Mucosa of stomach (tissue), 1 donor: Measurements from ENCODE around the gene ASB7.

Experiments used
- H3K27me3 ChIP-seq: one replicate; pipeline ENCODE4 v1.7.0; 2013; ENCODE audit warnings: mild to moderate bottlenecking, low read length; ENCODE audit not compliant: control insufficient read depth, insufficient read depth
- H3K36me3 ChIP-seq: one replicate; pipeline ENCODE4 v1.7.0; 2013; ENCODE audit warnings: low read length; ENCODE audit not compliant: control insufficient read depth, insufficient read depth
- H3K4me1 ChIP-seq: one replicate; pipeline ENCODE4 v1.7.0; 2013; ENCODE audit warnings: mild to moderate bottlenecking, low read length; ENCODE audit not compliant: control insufficient read depth, insufficient read depth
- H3K4me3 ChIP-seq: one replicate; pipeline ENCODE4 v1.7.0; 2013; ENCODE audit warnings: low read length
- H3K9ac ChIP-seq: one replicate; pipeline ENCODE4 v1.7.0; 2013; ENCODE audit warnings: mild to moderate bottlenecking, low read length, moderate library complexity
- H3K9me3 ChIP-seq: one replicate; pipeline ENCODE4 v1.7.0; 2013; ENCODE audit warnings: mild to moderate bottlenecking, low read length, moderate library complexity; ENCODE audit not compliant: control insufficient read depth
- donor health status: Pancreatic carcinoma.

The ASB7 gene

DNA sequence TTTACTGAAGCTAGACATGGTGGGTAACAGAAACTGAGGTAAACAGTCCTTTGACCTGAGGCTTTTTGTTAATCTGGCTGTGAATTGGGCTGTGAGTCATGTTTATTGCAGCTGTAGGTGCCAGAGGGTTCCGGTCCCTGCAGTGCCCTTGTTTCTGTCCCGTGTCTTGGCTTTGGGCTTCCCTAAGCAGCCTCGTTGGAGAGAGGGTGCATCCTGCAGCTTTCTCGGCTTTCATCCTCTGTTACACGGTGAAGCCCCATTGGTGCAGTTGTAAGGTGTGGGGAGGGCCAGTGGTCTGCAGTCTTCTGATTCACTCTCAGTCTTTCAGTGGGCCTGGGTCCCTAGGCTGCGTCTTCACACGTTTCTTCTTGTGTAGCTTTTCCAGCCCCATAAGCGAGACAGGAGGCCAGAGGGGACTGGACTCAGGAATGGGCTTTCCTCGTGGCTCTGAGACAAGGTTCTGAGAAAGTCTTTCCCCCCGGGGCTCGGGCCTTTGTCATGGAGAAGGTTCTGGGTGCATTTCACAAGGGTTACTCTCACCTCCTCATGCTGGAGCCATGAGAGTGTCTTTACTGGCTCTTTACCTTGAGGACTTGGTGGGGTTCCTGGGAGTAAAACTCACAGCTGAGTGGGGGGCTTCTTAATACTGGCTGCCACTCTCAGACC lies 33.1 kb downstream of the ASB7 start:
- H3K9me3 ChIP-seq: no peaks in the 10 kb centered on the region
- no peak overlapping the region for H3K4me3 ChIP-seq
- no peak overlapping the region for H3K9ac ChIP-seq
- no peaks in the 10 kb centered on the region for H3K36me3 ChIP-seq
- H3K27me3 ChIP-seq: no peaks in the 10 kb centered on the region
- peaks cover 3% of the 10 kb centered on the region for H3K4me1 ChIP-seq

- H3K36me3 ChIP-seq: no peaks in the 10 kb centered on the region
- peaks cover 3% of the 10 kb centered on the region for H3K4me1 ChIP-seq
- no peaks in the 10 kb centered on the region for H3K27me3 ChIP-seq
- no peak overlapping the region for H3K9ac ChIP-seq
- H3K9me3 ChIP-seq: no peaks in the 10 kb centered on the region
- H3K4me3 ChIP-seq: no peak overlapping the region
Measured at GRCh38 chr15:100638177-100638730, 35.9 kb downstream of the ASB7 start.

GRCh38 chr15:100642213-100642949 lies 40.0 kb downstream of the ASB7 start:
- Histone ChIP-seq H3K4me1 (no peaks in the 10 kb centered on the region), H3K27me3 (no peaks in the 10 kb centered on the region), H3K4me3 (no peak overlapping the region), H3K9ac (no peak overlapping the region), H3K9me3 (no peaks in the 10 kb centered on the region), H3K36me3 (no peaks in the 10 kb centered on the region)

GRCh38 chr15:100642950-100643338 lies 40.6 kb downstream of the ASB7 start:
- H3K4me3 ChIP-seq: no peak overlapping the region
- no peaks in the 10 kb centered on the region for H3K27me3 ChIP-seq
- no peak overlapping the region for H3K9ac ChIP-seq
- no peaks in the 10 kb centered on the region for H3K4me1 ChIP-seq
- no peaks in the 10 kb centered on the region for H3K9me3 ChIP-seq
- H3K36me3 ChIP-seq: no peaks in the 10 kb centered on the region

DNA sequence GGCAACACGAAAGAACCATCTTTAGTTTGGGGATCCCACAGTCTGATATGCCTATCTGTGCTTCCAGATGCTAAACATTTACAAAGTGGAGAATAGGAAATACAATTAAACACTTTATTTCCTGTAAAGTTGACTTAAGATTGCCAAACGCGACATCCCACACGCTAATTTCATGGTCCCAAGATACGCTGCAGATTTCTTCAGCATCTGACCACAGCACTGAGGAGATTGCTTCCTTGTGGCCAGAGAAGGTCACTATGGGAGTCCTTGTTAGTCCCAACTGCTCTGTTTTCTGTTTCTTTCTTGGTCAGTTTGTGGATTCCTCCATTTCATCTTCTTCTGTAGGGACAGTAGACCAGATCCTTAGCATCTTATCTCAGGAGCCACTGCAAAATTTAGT lies 43.3 kb downstream of the ASB7 start:
- Histone ChIP-seq H3K36me3 (no peaks in the 10 kb centered on the region), H3K9ac (no peak overlapping the region), H3K9me3 (no peaks in the 10 kb centered on the region), H3K4me1 (no peaks in the 10 kb centered on the region), H3K27me3 (no peaks in the 10 kb centered on the region), H3K4me3 (no peak overlapping the region)

DNA sequence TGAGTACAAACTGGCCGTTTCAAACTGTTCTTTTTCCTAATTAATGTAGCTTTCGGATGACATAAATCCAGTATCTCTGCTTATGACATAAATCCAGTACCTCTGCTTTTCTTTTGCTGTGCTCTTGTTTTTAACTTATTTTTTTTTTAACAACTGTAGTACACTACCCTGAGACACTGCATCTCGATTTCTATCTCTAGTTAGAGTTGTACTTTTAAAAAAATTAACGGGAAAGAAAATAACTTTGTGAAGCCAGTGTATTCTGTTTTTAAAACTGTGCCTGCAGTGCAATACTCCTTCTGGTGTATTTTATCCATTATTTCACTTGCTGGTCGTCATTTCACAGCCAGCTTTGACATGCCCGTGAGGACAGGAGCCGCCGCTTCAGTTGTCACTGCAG lies 46.6 kb downstream of the ASB7 start:
- no peak overlapping the region for H3K4me3 ChIP-seq
- H3K36me3 ChIP-seq: no peaks in the 10 kb centered on the region
- H3K4me1 ChIP-seq: no peaks in the 10 kb centered on the region
- H3K9me3 ChIP-seq: no peaks in the 10 kb centered on the region
- H3K9ac ChIP-seq: no peak overlapping the region
- no peaks in the 10 kb centered on the region for H3K27me3 ChIP-seq

- Histone ChIP-seq H3K4me3 (no peak overlapping the region), H3K36me3 (no peaks in the 10 kb centered on the region), H3K4me1 (no peaks in the 10 kb centered on the region), H3K9ac (no peak overlapping the region), H3K27me3 (no peaks in the 10 kb centered on the region), H3K9me3 (no peaks in the 10 kb centered on the region)
Measured at GRCh38 chr15:100650685-100651084, 48.3 kb downstream of the ASB7 start.

- Histone ChIP-seq H3K9me3 (no peaks in the 10 kb centered on the region), H3K4me3 (no peak overlapping the region), H3K9ac (no peak overlapping the region), H3K36me3 (no peaks in the 10 kb centered on the region), H3K27me3 (no peaks in the 10 kb centered on the region), H3K4me1 (no peaks in the 10 kb centered on the region)
Measured at GRCh38 chr15:100651253-100651652, 48.9 kb downstream of the ASB7 start.

- H3K4me1 ChIP-seq: no peaks in the 10 kb centered on the region
Measured at GRCh38 chr15:100652116-100652515, 49.7 kb downstream of the ASB7 start.

GRCh38 chr15:100653608-100654007 lies 51.2 kb downstream of the ASB7 start:
- H3K9ac ChIP-seq: no peak overlapping the region
- no peak overlapping the region for H3K4me3 ChIP-seq
- no peaks in the 10 kb centered on the region for H3K9me3 ChIP-seq
- no peaks in the 10 kb centered on the region for H3K36me3 ChIP-seq
- H3K27me3 ChIP-seq: no peaks in the 10 kb centered on the region
- no peaks in the 10 kb centered on the region for H3K4me1 ChIP-seq

More at GRCh38 chr15:100652116-100652515, 49.7 kb downstream of the ASB7 start:
- Histone ChIP-seq H3K9me3 (no peaks in the 10 kb centered on the region), H3K4me3 (no peak overlapping the region), H3K9ac (no peak overlapping the region), H3K27me3 (no peaks in the 10 kb centered on the region), H3K36me3 (no peaks in the 10 kb centered on the region)

GRCh38 chr15:100658895-100659294 lies 56.5 kb downstream of the ASB7 start:
- no peaks in the 10 kb centered on the region for H3K4me1 ChIP-seq
- no peak overlapping the region for H3K4me3 ChIP-seq
- H3K9me3 ChIP-seq: no peaks in the 10 kb centered on the region
- no peak overlapping the region for H3K9ac ChIP-seq
- H3K36me3 ChIP-seq: no peaks in the 10 kb centered on the region
- H3K27me3 ChIP-seq: no peaks in the 10 kb centered on the region

- Histone ChIP-seq H3K9me3 (no peaks in the 10 kb centered on the region), H3K36me3 (no peaks in the 10 kb centered on the region), H3K9ac (no peak overlapping the region), H3K27me3 (no peaks in the 10 kb centered on the region), H3K4me1 (no peaks in the 10 kb centered on the region), H3K4me3 (no peak overlapping the region)
Measured at GRCh38 chr15:100661156-100661555, 58.8 kb downstream of the ASB7 start.
